IMR-90 (cell line): ENCODE results near the gene XPO4. TPM values are rescaled to one million over a fixed set of nuclear protein-coding genes. Genes with fewer than 3 reads are reported as not detected.

Experiments
- ATAC-seq: fragments of 200-7000 bp; cut with Tn5 transposase; 2 replicates; pipeline ENCODE4 v1.9.1; 2020; ENCODE audit warnings: low read depth, mild to moderate bottlenecking, moderate library complexity
- BruUV-seq: library from RNA; stranded (reverse); fragments of 400-500 nt; replicated peaks from 2 replicates; lab custom pipeline; 2021; lab: Mats Ljungman, UMichigan
- CTCF ChIA-PET: fragments of 300-600 bp; formaldehyde crosslinking; extraction: SDS; loops from one replicate; lab custom pipeline; 2021; ENCODE audit warnings: antibody characterized with exemption; lab: Yijun Ruan, JAX
- POLR2A ChIA-PET: fragments of 300-600 bp; sonication (Branson Sonifier 250); formaldehyde crosslinking; loops from one replicate; lab custom pipeline; 2022; ENCODE audit warnings: antibody characterized with exemption; ENCODE audit not compliant: unreplicated experiment; lab: Charles Lee
- DNase-seq: peaks from one replicate; pipeline ENCODE4 v3.0.0; 2013
- H2AFZ ChIP-seq: replicated peaks from 2 replicates; pipeline ENCODE3; 2013; ENCODE audit warnings: low read length, mild to moderate bottlenecking; ENCODE audit not compliant: poor library complexity
- H2AK5ac ChIP-seq: 2 replicates; pipeline ENCODE4 v1.6.1; 2013; ENCODE audit warnings: low read depth, low read length, inconsistent platforms
- H2AK9ac ChIP-seq: replicated peaks from 2 replicates; pipeline ENCODE3; 2013; ENCODE audit warnings: mild to moderate bottlenecking, low read depth, low read length, moderate library complexity; ENCODE audit not compliant: poor library complexity
- H2BK120ac ChIP-seq: 2 replicates; pipeline ENCODE4 v1.6.1; 2013; ENCODE audit warnings: low read depth, low read length, inconsistent platforms
- H2BK15ac ChIP-seq: 3 replicates; pipeline ENCODE4 v1.6.1; 2013; ENCODE audit warnings: low read depth, low read length, inconsistent platforms
- H2BK20ac ChIP-seq: 2 replicates; pipeline ENCODE4 v1.6.1; 2013; ENCODE audit warnings: low read depth, mild to moderate bottlenecking, inconsistent platforms, low read length, moderate library complexity
- H2BK5ac ChIP-seq: 2 replicates; pipeline ENCODE4 v1.6.1; 2013; ENCODE audit warnings: mild to moderate bottlenecking, low read depth, low read length, inconsistent platforms; ENCODE audit not compliant: poor library complexity, severe bottlenecking
- H3K14ac ChIP-seq: replicated peaks from 2 replicates; pipeline ENCODE4 v1.6.1; 2013; ENCODE audit warnings: low read depth, low read length, inconsistent platforms
- H3K18ac ChIP-seq: 2 replicates; pipeline ENCODE4 v1.6.1; 2013; ENCODE audit warnings: low read depth, low read length, control low read depth
- H3K23ac ChIP-seq: 2 replicates; pipeline ENCODE4 v1.6.1; 2013; ENCODE audit warnings: low read depth, low read length, inconsistent platforms
- H3K27ac ChIP-seq: 2 replicates; pipeline ENCODE4 v1.5.1; 2013; ENCODE audit warnings: mild to moderate bottlenecking, control low read depth, low read length; ENCODE audit not compliant: insufficient read depth
- H3K27me3 ChIP-seq: 2 replicates; pipeline ENCODE4 v1.6.1; 2013; ENCODE audit warnings: low read length; ENCODE audit not compliant: control insufficient read depth, insufficient read depth
- H3K36me3 ChIP-seq: 2 replicates; pipeline ENCODE4 v1.6.1; 2013; ENCODE audit warnings: low read length, mixed read lengths; ENCODE audit not compliant: control insufficient read depth, insufficient read depth
- H3K4ac ChIP-seq: 2 replicates; pipeline ENCODE4 v1.6.1; 2013; ENCODE audit warnings: low read depth, low read length, inconsistent platforms
- H3K4me1 ChIP-seq: 2 replicates; pipeline ENCODE4 v1.6.1; 2013; ENCODE audit warnings: low read length, mixed read lengths; ENCODE audit not compliant: control insufficient read depth, insufficient read depth
- H3K4me2 ChIP-seq: 2 replicates; pipeline ENCODE4 v1.6.1; 2013; ENCODE audit warnings: low read depth, mild to moderate bottlenecking, control low read depth, low read length, moderate library complexity
- H3K4me3 ChIP-seq: 2 replicates; pipeline ENCODE4 v1.5.1; 2013; ENCODE audit warnings: low read depth, mild to moderate bottlenecking, control low read depth, low read length, moderate library complexity; ENCODE audit not compliant: insufficient read depth
- H3K56ac ChIP-seq: 2 replicates; pipeline ENCODE4 v1.6.1; 2013; ENCODE audit warnings: low read length, inconsistent platforms; ENCODE audit not compliant: insufficient read depth; ENCODE audit errors: extremely low read depth
- H3K79me1 ChIP-seq, 2 experiments: 2 replicates each; pipeline ENCODE4 v1.6.1; 2013; ENCODE audit warnings: low read length in 2 of 2, inconsistent platforms in 1 of 2, low read depth in 1 of 2
- H3K9ac ChIP-seq: 2 replicates; pipeline ENCODE4 v1.6.1; 2013; ENCODE audit warnings: low read depth, low read length, control low read depth
- H3K9me1 ChIP-seq: 2 replicates; pipeline ENCODE4 v1.6.1; 2013; ENCODE audit warnings: low read length, inconsistent platforms; ENCODE audit not compliant: insufficient read depth
- H3K9me3 ChIP-seq: 2 replicates; pipeline ENCODE4 v1.6.1; 2013; ENCODE audit warnings: low read length; ENCODE audit not compliant: control insufficient read depth, insufficient read depth
- H4K20me1 ChIP-seq: 2 replicates; pipeline ENCODE4 v1.6.1; 2013; ENCODE audit warnings: low read length, inconsistent platforms; ENCODE audit not compliant: insufficient read depth
- H4K5ac ChIP-seq: 2 replicates; pipeline ENCODE4 v1.6.1; 2013; ENCODE audit warnings: mild to moderate bottlenecking, low read depth, low read length, control low read depth
- H4K8ac ChIP-seq, 2 experiments: 2 replicates each; pipeline ENCODE4 v1.6.1; 2013; ENCODE audit warnings: low read depth in 2 of 2, low read length in 2 of 2, control low read depth in 1 of 2, inconsistent platforms in 1 of 2
- H4K91ac ChIP-seq: 2 replicates; pipeline ENCODE4 v1.6.1; 2013; ENCODE audit warnings: low read depth, low read length, inconsistent platforms; ENCODE audit not compliant: insufficient read depth
- BHLHE40 ChIP-seq: fragments of 150-350 bp; IDR thresholded peaks from 2 replicates; pipeline ENCODE4 v1.6.1; 2016; ENCODE audit warnings: mild to moderate bottlenecking, low read depth, low read length
- CEBPB ChIP-seq: IDR thresholded peaks from 2 replicates; pipeline ENCODE4 v1.6.1; 2012; ENCODE audit warnings: low read depth, low read length, improper control_type of control experiment
- CHD1 ChIP-seq: IDR thresholded peaks from 2 replicates; pipeline ENCODE4 v1.6.1; 2012; ENCODE audit warnings: low read depth, low read length, improper control_type of control experiment
- ELK1 ChIP-seq: fragments of 150-350 bp; IDR thresholded peaks from 2 replicates; pipeline ENCODE4 v1.6.1; 2016; ENCODE audit warnings: low read depth, mild to moderate bottlenecking, low read length, moderate library complexity, borderline replicate concordance
- FOS ChIP-seq: fragments of 150-350 bp; IDR thresholded peaks from 2 replicates; pipeline ENCODE4 v1.6.1; 2016; ENCODE audit warnings: low read depth, low read length
- MAFK ChIP-seq: IDR thresholded peaks from 2 replicates; pipeline ENCODE4 v1.6.1; 2012; ENCODE audit warnings: low read depth, low read length, improper control_type of control experiment
- MAZ ChIP-seq: IDR thresholded peaks from 2 replicates; pipeline ENCODE4 v1.6.1; 2012; ENCODE audit warnings: low read depth, mild to moderate bottlenecking, low read length, improper control_type of control experiment, moderate library complexity, borderline replicate concordance
- MXI1 ChIP-seq: IDR thresholded peaks from 2 replicates; pipeline ENCODE4 v1.6.1; 2012; ENCODE audit warnings: low read depth, mild to moderate bottlenecking, low read length, moderate library complexity, borderline replicate concordance
- NFE2L2 ChIP-seq: fragments of 150-350 bp; IDR thresholded peaks from 2 replicates; pipeline ENCODE4 v1.6.1; 2016; ENCODE audit warnings: low read depth, mild to moderate bottlenecking, low read length
- POLR2A ChIP-seq: IDR thresholded peaks from 2 replicates; pipeline ENCODE4 v1.6.1; 2012; ENCODE audit warnings: mild to moderate bottlenecking, low read depth, low read length
- RAD21 ChIP-seq: IDR thresholded peaks from 2 replicates; pipeline ENCODE4 v1.6.1; 2012; ENCODE audit warnings: low read length, improper control_type of control experiment
- RCOR1 ChIP-seq: IDR thresholded peaks from 2 replicates; pipeline ENCODE4 v1.6.1; 2012; ENCODE audit warnings: mild to moderate bottlenecking, low read length, improper control_type of control experiment; ENCODE audit not compliant: insufficient replicate concordance
- RFX5 ChIP-seq: IDR thresholded peaks from 2 replicates; pipeline ENCODE4 v1.8.0; 2012; ENCODE audit warnings: low read depth, mild to moderate bottlenecking, low read length, moderate library complexity
- SMC3 ChIP-seq: fragments of 150-350 bp; IDR thresholded peaks from 2 replicates; pipeline ENCODE4 v1.6.1; 2016; ENCODE audit warnings: low read depth, mild to moderate bottlenecking, antibody characterized with exemption, low read length, moderate library complexity
- WGBS, 2 experiments: methylation state at CpG; one replicate each; pipeline versions ENCODE4 v1.1.5 to v1.1.7; 2013; ENCODE audit warnings: missing lambda C conversion rate in 2 of 2; ENCODE audit not compliant: insufficient read length in 1 of 2; ENCODE audit errors: extremely low coverage in 2 of 2; 5-methylcytosine and 5-hydroxymethylcytosine counted together
- dilution Hi-C: fragments of 300-500 bp; cut with HindIII; formaldehyde crosslinking; loops from one replicate; pipeline ENCODE4 v1.14.3; 2018; ENCODE audit warnings: low sequenced_read_pairs; ENCODE audit not compliant: unreplicated experiment
- in situ Hi-C: fragments of 300-500 bp; cut with MboI; formaldehyde crosslinking; loops from 3 replicates; pipeline ENCODE4 v1.14.3; 2019; ENCODE audit warnings: low sequenced_read_pairs, inconsistent platforms, mixed read lengths
- intact Hi-C: fragments of 100-400 bp; cut with micrococcal nuclease; formaldehyde crosslinking; loops from 2 replicates; pipeline ENCODE4 v1.10.0; 2022
- polyA plus RNA-seq, 3 experiments: library from polyadenylated mRNA; depleted of rRNA; stranded (reverse); fragments of >200 nt; gene quantifications; 2 replicates each; pipeline ENCODE4 v1.2.3, GENCODE V29; 2012; ENCODE audit warnings: low replicate concordance in 1 of 3
- total RNA-seq: library from RNA; depleted of rRNA; stranded (reverse); fragments of >200 nt; gene quantifications from 2 replicates; pipeline ENCODE4 v1.2.3, GENCODE V29; 2012
- TF ChIP-seq, protein P1 (sequence below): conservative IDR thresholded peaks from 2 replicates; pipeline ENCODE4 v1.5.1; 2012; ENCODE audit warnings: mild to moderate bottlenecking, low read depth, low read length, improper control_type of control experiment
- TF ChIP-seq, protein P2 (sequence below): fragments of 150-350 bp; IDR thresholded peaks from 2 replicates; pipeline ENCODE4 v1.6.1; 2017; ENCODE audit warnings: mild to moderate bottlenecking, antibody characterized with exemption, low read length, low read depth

Gene XPO4
- total and polyA plus RNA-seq, 2 of the 4 experiments (the other 2 are of a cell fraction) = 5.0 to 21.1 TPM

DNA sequence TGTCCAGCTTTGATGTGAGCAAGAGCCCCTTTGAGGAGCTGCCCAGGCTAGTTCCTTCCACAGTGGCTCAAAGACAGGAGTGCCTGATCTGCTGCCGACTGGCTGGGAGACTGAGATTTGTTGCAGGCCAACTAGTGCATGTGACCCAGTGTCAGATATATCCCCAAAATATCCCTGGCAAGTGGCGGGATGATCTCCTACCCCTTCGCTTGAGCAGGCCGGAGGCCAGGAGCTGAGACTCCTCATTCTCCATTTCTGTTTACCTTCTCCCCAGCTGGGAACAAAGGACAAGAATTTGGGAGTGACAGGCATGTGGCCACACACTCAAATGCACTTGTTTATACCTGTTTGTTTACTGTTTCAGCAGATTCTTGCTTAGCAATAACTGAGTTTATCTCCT is 37.1 kb upstream of the XPO4 start:
- H2AK9ac ChIP-seq = no peak overlapping the region
- peak overlapping the region; percentile 42; the same call in 1 of the 2 replicates for H3K27ac ChIP-seq
- TF ChIP-seq FOS (no peak), RCOR1 (no peak), CEBPB (no peak), RAD21 (no peak), CHD1 (no peak), MXI1 (no peak), MAZ (no peak), ELK1 (no peak), POLR2A (no peak), RFX5 (no peak), BHLHE40 (no peak), MAFK (no peak), NFE2L2 (no peak), SMC3 (no peak)
- TF ChIP-seq, protein P1, sequence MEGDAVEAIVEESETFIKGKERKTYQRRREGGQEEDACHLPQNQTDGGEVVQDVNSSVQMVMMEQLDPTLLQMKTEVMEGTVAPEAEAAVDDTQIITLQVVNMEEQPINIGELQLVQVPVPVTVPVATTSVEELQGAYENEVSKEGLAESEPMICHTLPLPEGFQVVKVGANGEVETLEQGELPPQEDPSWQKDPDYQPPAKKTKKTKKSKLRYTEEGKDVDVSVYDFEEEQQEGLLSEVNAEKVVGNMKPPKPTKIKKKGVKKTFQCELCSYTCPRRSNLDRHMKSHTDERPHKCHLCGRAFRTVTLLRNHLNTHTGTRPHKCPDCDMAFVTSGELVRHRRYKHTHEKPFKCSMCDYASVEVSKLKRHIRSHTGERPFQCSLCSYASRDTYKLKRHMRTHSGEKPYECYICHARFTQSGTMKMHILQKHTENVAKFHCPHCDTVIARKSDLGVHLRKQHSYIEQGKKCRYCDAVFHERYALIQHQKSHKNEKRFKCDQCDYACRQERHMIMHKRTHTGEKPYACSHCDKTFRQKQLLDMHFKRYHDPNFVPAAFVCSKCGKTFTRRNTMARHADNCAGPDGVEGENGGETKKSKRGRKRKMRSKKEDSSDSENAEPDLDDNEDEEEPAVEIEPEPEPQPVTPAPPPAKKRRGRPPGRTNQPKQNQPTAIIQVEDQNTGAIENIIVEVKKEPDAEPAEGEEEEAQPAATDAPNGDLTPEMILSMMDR = no peak
- TF ChIP-seq, protein P2, sequence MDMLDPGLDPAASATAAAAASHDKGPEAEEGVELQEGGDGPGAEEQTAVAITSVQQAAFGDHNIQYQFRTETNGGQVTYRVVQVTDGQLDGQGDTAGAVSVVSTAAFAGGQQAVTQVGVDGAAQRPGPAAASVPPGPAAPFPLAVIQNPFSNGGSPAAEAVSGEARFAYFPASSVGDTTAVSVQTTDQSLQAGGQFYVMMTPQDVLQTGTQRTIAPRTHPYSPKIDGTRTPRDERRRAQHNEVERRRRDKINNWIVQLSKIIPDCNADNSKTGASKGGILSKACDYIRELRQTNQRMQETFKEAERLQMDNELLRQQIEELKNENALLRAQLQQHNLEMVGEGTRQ = no peak
- in situ Hi-C loops = loop anchor here (5.0 to 10.0 kb wide), 2 partner anchors 188 to 535 kb away; no protein-coding TSS in a partner anchor
- dilution Hi-C loops = no loop called here
- H3K4me1 ChIP-seq = peaks cover 13% of the 10 kb centered on the region
- peak overlapping the region; percentile 56 for H3K4ac ChIP-seq
- peak overlapping the region; percentile 69; the same call in 1 of the 2 replicates for H3K14ac ChIP-seq
- no CpG with 5 or more reads among the region's 4 CpGs for WGBS, 2 experiments
- ChIA-PET POLR2A (no interaction called here), CTCF (no interaction called here)
- no peaks in the 10 kb centered on the region for H3K9me1 ChIP-seq
- H2AK5ac ChIP-seq = peak overlapping the region; percentile 60; the same call in 1 of the 2 replicates
- H3K9ac ChIP-seq = no peak overlapping the region
- peaks cover 5% of the 10 kb centered on the region for H3K27me3 ChIP-seq
- no TSS peak for BruUV-seq
- H2BK15ac ChIP-seq = peak overlapping the region; percentile 47; the same call in 2 of the 3 replicates
- peak overlapping the region; percentile 80 for H4K91ac ChIP-seq
- peak overlapping the region; percentile 31 for H3K18ac ChIP-seq
- intact Hi-C loops = loop anchor here (5.0 kb wide), 2 partner anchors 123 to 358 kb away; partner anchors contain the start of gene LATS2
- DNase-seq (no peak), ATAC-seq (0 out of 2 replicates have a peak, but pooled peaks have one; percentile 5)
- H3K23ac ChIP-seq = peak overlapping the region; percentile 21; the same call in 1 of the 2 replicates
- H4K8ac ChIP-seq = peak overlapping the region in 1 of 2 experiments; percentile 55; a peak in 2 of 4 replicates
- H3K79me1 ChIP-seq = no peaks in the 10 kb centered on the region
- H3K4me2 ChIP-seq = no peak overlapping the region
- no peak overlapping the region for H3K4me3 ChIP-seq
- no peaks in the 10 kb centered on the region for H3K36me3 ChIP-seq
- peak overlapping the region; percentile 76 for H2BK20ac ChIP-seq
- H2AFZ ChIP-seq = peak overlapping the region; percentile 11
- H2BK5ac ChIP-seq = peak overlapping the region; percentile 81
- H3K56ac ChIP-seq = no peak overlapping the region
- peak overlapping the region; percentile 59 for H2BK120ac ChIP-seq
- H4K20me1 ChIP-seq = no peaks in the 10 kb centered on the region
- H4K5ac ChIP-seq = peak overlapping the region; percentile 50
- H3K9me3 ChIP-seq = no peaks in the 10 kb centered on the region
